Activated B cell treated with CpG ODN at 0.5 μM for 24 hours (primary cell): Measurements from ENCODE around the gene SLC4A2. TPM values are rescaled to one million over a fixed set of nuclear protein-coding genes. Genes with fewer than 3 reads are reported as not detected.
A peak's percentile ranks its signal among the peaks of the same experiment; 100 is the strongest.

Experiments used
- ATAC-seq: fragments of 200-7000 bp; cut with Tn5 transposase; one replicate; pipeline ENCODE4 v1.10.0; 2021; ENCODE audit warnings: low read depth, mild to moderate bottlenecking, moderate library complexity
- CTCF ChIA-PET: fragments of 350-600 bp; sonication (Branson Sonifier 250); formaldehyde crosslinking; loops from one replicate; lab custom pipeline; 2021; ENCODE audit warnings: antibody characterized with exemption; lab: Charles Lee
- POLR2A ChIA-PET: fragments of 350-600 bp; sonication (Branson Sonifier 250); formaldehyde crosslinking; loops from one replicate; lab custom pipeline; 2021; ENCODE audit warnings: antibody characterized with exemption; lab: Charles Lee
- DNase-seq: peaks from one replicate; pipeline ENCODE4 v3.0.0; 2022
- H3K27ac Mint-ChIP-seq: one replicate; pipeline ENCODE4 v1.8.0; 2020; ENCODE audit warnings: mixed read lengths
- H3K27me3 Mint-ChIP-seq: one replicate; pipeline ENCODE4 v1.8.0; 2021; ENCODE audit warnings: mixed read lengths
- H3K36me3 Mint-ChIP-seq: one replicate; pipeline ENCODE4 v1.8.0; 2021; ENCODE audit warnings: low read depth, mixed read lengths
- H3K4me1 Mint-ChIP-seq: one replicate; pipeline ENCODE4 v1.8.0; 2021; ENCODE audit warnings: mixed read lengths
- H3K4me3 Mint-ChIP-seq: one replicate; pipeline ENCODE4 v1.8.0; 2020; ENCODE audit warnings: mild to moderate bottlenecking, mixed read lengths
- H3K9me3 Mint-ChIP-seq: one replicate; pipeline ENCODE4 v1.8.0; 2020; ENCODE audit warnings: mixed read lengths
- CTCF ChIP-seq: fragments of 200-600 bp; IDR thresholded peaks from one replicate; pipeline ENCODE4 v1.8.0; 2022; ENCODE audit warnings: antibody characterized with exemption, mild to moderate bottlenecking
- intact Hi-C: fragments of 100-400 bp; cut with micrococcal nuclease; formaldehyde crosslinking; loops from one replicate; pipeline ENCODE4 v1.15.1; 2024
- total RNA-seq: library from RNA; stranded (reverse); gene quantifications from 2 replicates; pipeline ENCODE4 v1.2.3, GENCODE V29; 2022

SLC4A2 gene
- total RNA-seq, 1 donor from 2014 or later = 72.5 TPM

GRCh38 chr7:151085329-151085690 is 25.9 kb downstream of the SLC4A2 start:
- DNase-seq (no peak), ATAC-seq (no peak)
- ChIA-PET POLR2A (interaction anchor here (0.7 to 1.6 kb wide), 4 partner anchors 23 to 1247 kb away, joined by 3 to 7 read pairs (median 4); partner anchors contain the start of genes ABCB8, ABCF2 and ZNF862), CTCF (no interaction called here)
- no peak for TF ChIP-seq CTCF
- Mint-ChIP-seq H3K27ac (peak overlapping the region; percentile 16), H3K4me3 (peak overlapping the region; percentile 88), H3K9me3 (no peaks in the 10 kb centered on the region), H3K4me1 (peaks cover 46% of the 10 kb centered on the region), H3K27me3 (peaks cover 16% of the 10 kb centered on the region), H3K36me3 (peaks cover 4% of the 10 kb centered on the region)
- intact Hi-C loops = loop anchor here (10.0 kb wide), 2 partner anchors 789 to 1461 kb away; partner anchors contain the start of gene PRKAG2

GRCh38 chr7:151085691-151086620 is 26.6 kb downstream of the SLC4A2 start, which contains the start of gene AGAP3:
TSS of gene AGAP3 (plus strand) at chr7:151086475. CDS start at chr7:151086742, 267 bp downstream.
- POLR2A ChIA-PET = interaction anchor here (0.7 to 1.2 kb wide), 2 partner anchors 22 to 57 kb away, joined by 3 to 7 read pairs; partner anchors contain the start of gene ABCB8

GRCh38 chr7:151086802-151087244 is 27.4 kb downstream of the SLC4A2 start:
- POLR2A ChIA-PET = interaction anchor here (1.0 kb wide), 1 partner anchor 59 kb away, joined by 4 read pairs; the partner anchor contains the start of gene ABCB8
- no peak for DNase-seq

More at GRCh38 chr7:151085691-151086620, 26.6 kb downstream of the SLC4A2 start, which contains the start of gene AGAP3:
- H3K4me3 Mint-ChIP-seq = peak within 1 kb of the TSS; percentile 88
- no peak for TF ChIP-seq CTCF
- H3K27me3 Mint-ChIP-seq = peaks cover 18% of the 10 kb centered on the region
- intact Hi-C loops = loop anchor here (10.0 kb wide), 2 partner anchors 789 to 1461 kb away; partner anchors contain the start of gene PRKAG2
- H3K9me3 Mint-ChIP-seq = no peaks in the 10 kb centered on the region
- CTCF ChIA-PET = no interaction called here
- H3K36me3 Mint-ChIP-seq = peaks cover 4% of the 10 kb centered on the region
- peaks cover 46% of the 10 kb centered on the region for H3K4me1 Mint-ChIP-seq
- peak within 1 kb of the TSS; percentile 16 for H3K27ac Mint-ChIP-seq
- peak; percentile 36 for ATAC-seq
- DNase-seq = peak; percentile 52

GRCh38 chr7:151087245-151088018 is 28.0 kb downstream of the SLC4A2 start:
- no peak overlapping the region for H3K27ac Mint-ChIP-seq
- H3K9me3 Mint-ChIP-seq = no peaks in the 10 kb centered on the region
- peaks cover 4% of the 10 kb centered on the region for H3K36me3 Mint-ChIP-seq
- ATAC-seq (no peak), DNase-seq (peak; percentile 50)
- peaks cover 21% of the 10 kb centered on the region for H3K27me3 Mint-ChIP-seq
- intact Hi-C loops = loop anchor here (1.0 to 10.0 kb wide), 4 partner anchors 24 to 1463 kb away; partner anchors contain the start of gene PRKAG2
- peaks cover 40% of the 10 kb centered on the region for H3K4me1 Mint-ChIP-seq
- TF ChIP-seq CTCF = no peak
- CTCF ChIA-PET = interaction anchor here (1.2 to 1.5 kb wide), 2 partner anchors 24 to 189 kb away, joined by 3 read pairs; no protein-coding TSS in a partner anchor
- POLR2A ChIA-PET = interaction anchor here (1.0 to 1.4 kb wide), 2 partner anchors 18 to 59 kb away, joined by 3 to 4 read pairs; partner anchors contain the start of gene ABCB8
- H3K4me3 Mint-ChIP-seq = peak overlapping the region; percentile 86

More at GRCh38 chr7:151086802-151087244, 27.4 kb downstream of the SLC4A2 start:
- Mint-ChIP-seq H3K4me1 (peaks cover 45% of the 10 kb centered on the region), H3K9me3 (no peaks in the 10 kb centered on the region), H3K36me3 (peaks cover 4% of the 10 kb centered on the region), H3K27ac (no peak overlapping the region), H3K4me3 (peak overlapping the region; percentile 86), H3K27me3 (peaks cover 21% of the 10 kb centered on the region)
- no peak for ATAC-seq
- no peak for TF ChIP-seq CTCF
- intact Hi-C loops = loop anchor here (10.0 kb wide), 2 partner anchors 788 to 1462 kb away; partner anchors contain the start of gene PRKAG2
- CTCF ChIA-PET = interaction anchor here (1.2 to 1.5 kb wide), 2 partner anchors 25 to 189 kb away, joined by 3 read pairs; no protein-coding TSS in a partner anchor
